Renal cortical epithelial cell (primary cell): ENCODE results near the gene ZBTB38. TPM values are rescaled to one million over a fixed set of nuclear protein-coding genes. Genes with fewer than 3 reads are reported as not detected.

Experiments
- DNase-seq: peaks from one replicate; pipeline ENCODE4 v3.0.0-alpha.2; 2011; ENCODE audit warnings: low read depth
- total RNA-seq: library from RNA; depleted of rRNA; stranded (reverse); fragments of >200 nt; gene quantifications from 2 replicates; pipeline ENCODE4 v1.2.3, GENCODE V29; 2014

The ZBTB38 gene
- total RNA-seq, 1 donor from 2014 or later: 340 TPM

- no peak for DNase-seq
Observed at GRCh38 chr3:141387516-141387915, 19.2 kb downstream of the ZBTB38 start.

DNA sequence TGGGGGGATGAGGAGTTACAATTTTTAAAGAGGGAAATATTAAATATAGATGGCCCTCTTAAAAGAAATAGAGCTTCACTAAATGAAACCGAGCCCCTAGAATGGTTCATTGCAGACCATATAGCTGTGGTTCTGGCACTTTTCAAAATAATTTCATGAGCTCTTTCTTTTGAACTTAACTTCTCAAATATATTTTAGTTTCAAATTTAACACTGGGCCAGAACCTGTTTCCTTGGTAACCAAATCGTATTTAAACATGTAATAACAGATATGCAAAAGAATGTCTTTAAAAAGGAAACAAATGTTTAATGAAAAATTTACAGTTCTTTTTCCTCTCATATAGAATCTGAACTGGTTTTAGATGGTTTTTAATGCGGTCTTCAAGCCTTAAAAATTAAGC lies 20.1 kb downstream of the ZBTB38 start:
- DNase-seq: no peak

- peak; percentile 30 for DNase-seq
Observed at GRCh38 chr3:141388823-141389621, 20.7 kb downstream of the ZBTB38 start.

GRCh38 chr3:141389703-141390102 lies 21.4 kb downstream of the ZBTB38 start:
- DNase-seq: no peak

DNA sequence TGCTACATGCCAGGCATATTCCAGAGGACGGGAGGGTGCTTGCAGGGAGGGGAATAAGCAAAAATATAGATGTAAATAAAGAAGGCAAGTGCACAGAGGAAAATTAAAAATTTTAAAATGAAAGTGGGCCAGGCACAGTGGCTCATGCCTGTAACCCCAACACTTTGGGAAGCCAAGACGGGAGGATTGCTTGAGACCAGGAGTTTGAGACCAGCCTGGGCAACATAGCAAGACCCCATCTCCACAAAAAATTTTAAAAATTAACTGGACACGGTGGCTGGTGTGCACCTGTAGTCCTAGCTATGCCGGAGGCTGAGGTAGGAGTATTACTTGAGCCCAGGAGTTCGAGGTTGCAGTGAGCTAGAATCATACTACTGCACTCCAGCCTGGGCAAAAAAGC lies 22.4 kb downstream of the ZBTB38 start:
- no peak for DNase-seq

DNA sequence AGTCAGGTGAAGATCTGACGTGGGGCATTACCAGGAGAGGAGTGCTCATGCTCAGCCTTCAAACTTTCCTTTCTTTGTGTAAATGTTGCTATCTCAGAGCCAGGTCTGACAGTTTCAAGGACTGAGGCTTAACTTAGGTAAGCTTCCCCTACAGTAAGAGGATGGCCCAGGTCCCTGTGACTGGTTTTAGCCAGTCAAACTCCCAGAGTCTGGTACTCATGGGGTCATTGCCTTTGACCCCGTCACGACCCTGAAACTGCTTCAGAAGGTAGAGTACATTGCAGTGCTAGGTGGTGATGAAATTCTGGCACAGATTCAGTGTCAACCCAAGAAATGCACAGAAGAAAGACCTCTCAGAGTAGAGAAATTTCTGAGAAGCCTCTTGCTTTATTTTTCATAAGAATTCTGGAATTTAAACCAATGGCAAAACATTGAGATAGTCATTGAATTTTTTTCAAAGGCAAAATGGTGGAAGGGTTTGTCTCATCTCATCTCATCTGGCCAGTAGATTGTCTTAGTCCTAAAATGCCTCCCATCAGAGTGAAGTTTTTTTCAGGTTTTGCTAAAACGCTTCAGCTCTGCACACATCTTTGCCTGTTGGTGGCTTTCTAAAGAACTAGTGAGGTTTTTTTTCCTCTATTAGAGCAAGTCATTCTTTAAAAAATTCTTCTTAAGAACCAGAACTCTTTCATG lies 23.1 kb downstream of the ZBTB38 start:
- DNase-seq: no peak

- DNase-seq: no peak
Observed at GRCh38 chr3:141391991-141392316, 23.6 kb downstream of the ZBTB38 start.

DNA sequence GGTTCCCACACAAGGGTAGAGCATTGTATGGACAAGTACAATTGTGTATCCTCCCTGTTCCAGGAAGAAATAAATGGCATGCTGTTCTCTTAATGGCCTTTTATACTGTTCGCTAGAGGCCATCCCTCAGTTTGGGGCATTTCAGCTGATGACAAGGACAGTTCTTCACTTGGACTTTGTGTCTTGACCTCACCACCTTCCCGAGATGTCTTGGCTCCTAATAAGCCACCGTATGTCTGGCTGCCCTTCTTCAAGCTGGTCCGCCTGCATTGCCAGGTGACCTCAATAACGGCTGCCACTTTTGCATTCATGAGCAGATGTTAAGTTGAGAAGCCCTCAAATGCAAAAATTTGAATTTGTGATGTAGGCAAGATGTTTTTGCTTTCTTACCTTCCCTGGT lies 24.1 kb downstream of the ZBTB38 start:
- DNase-seq: no peak

- peak; percentile 55 for DNase-seq
Observed at GRCh38 chr3:141392897-141393734, 24.8 kb downstream of the ZBTB38 start.

- DNase-seq: no peak
Observed at GRCh38 chr3:141393735-141394076, 25.4 kb downstream of the ZBTB38 start.

- DNase-seq: no peak
Observed at GRCh38 chr3:141394560-141394959, 26.3 kb downstream of the ZBTB38 start.

- DNase-seq: no peak
Observed at GRCh38 chr3:141395005-141395589, 26.8 kb downstream of the ZBTB38 start.

- no peak for DNase-seq
Observed at GRCh38 chr3:141397996-141398395, 29.7 kb downstream of the ZBTB38 start.

DNA sequence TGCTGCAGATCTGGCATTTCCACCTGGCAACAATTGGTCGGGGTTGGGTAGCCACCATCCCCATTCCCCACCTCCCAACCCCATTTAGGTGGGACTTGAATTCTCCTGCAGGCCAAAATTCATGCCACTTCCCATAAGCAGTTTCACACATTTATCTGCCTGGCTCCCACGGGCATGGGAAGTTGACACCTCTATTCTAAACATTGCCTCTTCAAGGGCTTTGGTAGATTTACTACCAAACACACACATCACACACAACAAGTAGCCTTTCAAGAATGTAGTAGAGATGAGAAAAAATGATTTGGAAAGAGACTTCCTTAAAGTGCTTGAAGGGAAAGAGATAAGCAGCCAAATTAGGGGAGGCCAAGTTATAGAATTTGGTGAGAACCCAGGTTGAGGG lies 30.9 kb downstream of the ZBTB38 start:
- no peak for DNase-seq

- peak; percentile 37 for DNase-seq
Observed at GRCh38 chr3:141400073-141400971, 32.0 kb downstream of the ZBTB38 start.

- DNase-seq: no peak
Observed at GRCh38 chr3:141401095-141401494, 32.8 kb downstream of the ZBTB38 start.

- DNase-seq: no peak
Observed at GRCh38 chr3:141401573-141402475, 33.5 kb downstream of the ZBTB38 start.

DNA sequence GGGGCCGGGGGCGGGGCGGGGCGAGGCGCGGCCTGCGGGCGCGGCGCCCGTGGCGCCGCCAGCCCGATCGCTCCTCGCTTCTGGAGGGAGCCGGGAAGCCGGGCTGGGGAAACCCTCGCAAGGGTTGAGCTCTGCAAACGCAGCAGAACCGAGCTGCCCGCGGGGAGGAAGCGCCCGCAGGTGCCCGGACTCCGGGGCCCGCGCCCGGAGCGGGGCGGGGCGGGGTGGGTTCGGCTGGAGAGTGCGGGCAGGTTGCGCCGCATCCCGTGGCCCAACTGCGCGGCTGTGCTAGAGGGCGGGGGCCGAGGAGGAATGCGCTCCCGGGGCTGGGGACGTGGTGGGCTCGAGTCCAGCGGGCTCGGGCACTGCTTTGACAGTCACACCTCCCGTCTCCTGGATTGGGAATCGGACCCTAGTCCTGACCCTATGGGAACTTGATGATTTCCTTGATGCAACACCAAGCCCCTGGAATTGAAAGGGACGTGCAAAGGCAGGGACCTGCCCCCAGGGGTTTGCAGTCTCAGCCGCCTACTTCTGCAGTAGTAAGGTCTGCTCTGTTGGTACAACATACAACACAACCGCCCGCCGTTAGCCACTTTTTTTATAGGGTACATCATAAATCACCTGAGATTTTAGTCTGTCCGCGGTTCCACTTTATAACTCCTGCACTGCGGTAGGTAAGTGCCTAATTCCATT lies 34.3 kb downstream of the ZBTB38 start:
- DNase-seq: no peak

DNA sequence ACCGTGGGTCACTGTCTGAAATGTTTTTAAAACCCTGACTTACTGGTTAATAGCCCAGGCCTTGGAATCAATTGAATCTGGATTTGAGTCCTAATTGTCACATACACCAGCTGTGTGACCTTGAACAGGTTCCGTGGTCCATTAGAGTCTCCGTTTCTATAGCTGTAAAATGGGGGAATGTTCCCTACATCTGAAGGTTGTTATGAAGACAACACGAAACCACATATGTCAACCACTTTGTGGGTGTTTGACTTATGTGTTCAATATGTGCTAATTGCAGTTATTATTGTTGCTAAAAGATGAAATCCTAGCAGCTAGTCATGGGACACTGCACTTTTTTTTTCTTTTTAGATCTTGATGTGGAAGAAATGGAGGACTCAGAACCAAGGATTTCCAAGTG lies 35.3 kb downstream of the ZBTB38 start:
- DNase-seq: no peak

DNA sequence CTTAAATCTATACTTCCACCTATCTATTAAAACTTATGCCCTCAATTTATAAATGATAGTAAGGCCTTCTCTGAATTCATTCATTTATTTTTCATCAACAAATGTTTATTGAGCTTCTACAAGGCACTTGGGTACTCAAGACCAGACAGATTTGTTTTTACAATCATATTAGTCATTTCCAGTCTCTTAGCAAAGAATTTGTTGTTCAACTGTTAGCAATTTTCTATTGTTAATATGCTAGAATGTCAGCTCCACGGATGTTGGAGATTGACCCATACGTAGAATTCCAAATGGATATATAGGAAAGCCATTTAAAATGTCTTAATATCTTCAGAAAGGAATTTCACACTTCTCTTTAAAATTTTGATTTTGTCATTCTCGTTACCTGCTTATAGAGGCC lies 36.7 kb downstream of the ZBTB38 start:
- DNase-seq: no peak
